Osteoblast (primary cell): ENCODE measurements around the gene AKT3. TPM values are rescaled to one million over a fixed set of nuclear protein-coding genes. Genes with fewer than 3 reads are reported as not detected.

ENCODE experiments used
- DNase-seq: peaks from one replicate; pipeline ENCODE4 v3.0.0; 2011; ENCODE audit warnings: low spot score, mixed read lengths; ENCODE audit not compliant: insufficient read length; ENCODE audit errors: missing footprints
- H2AFZ ChIP-seq: 2 replicates; pipeline ENCODE4 v1.6.0; 2011; ENCODE audit warnings: mild to moderate bottlenecking, low read length
- H3K27ac ChIP-seq: 2 replicates; pipeline ENCODE4 v1.5.1; 2011; ENCODE audit warnings: mild to moderate bottlenecking, low read depth, low read length, moderate library complexity
- H3K27me3 ChIP-seq: 2 replicates; pipeline ENCODE4 v1.6.0; 2012; ENCODE audit warnings: mild to moderate bottlenecking, control low read depth, inconsistent platforms, low read length, moderate library complexity; ENCODE audit not compliant: insufficient read depth
- H3K36me3 ChIP-seq: 2 replicates; pipeline ENCODE4 v1.5.1; 2011; ENCODE audit warnings: mild to moderate bottlenecking, low read length, control low read depth, moderate library complexity; ENCODE audit not compliant: insufficient read depth
- H3K4me1 ChIP-seq: 2 replicates; pipeline ENCODE4 v1.5.1; 2011; ENCODE audit warnings: mild to moderate bottlenecking, low read length, control low read depth, moderate library complexity; ENCODE audit not compliant: insufficient read depth
- H3K4me2 ChIP-seq: 2 replicates; pipeline ENCODE4 v1.6.0; 2011; ENCODE audit warnings: mild to moderate bottlenecking, low read length; ENCODE audit not compliant: insufficient read depth
- H3K4me3 ChIP-seq: fragments of 200-600 bp; sonication (generic); 3 replicates; pipeline ENCODE4 v1.5.1; 2012; ENCODE audit warnings: mild to moderate bottlenecking, low read length, inconsistent platforms; ENCODE audit not compliant: insufficient read depth
- H3K79me2 ChIP-seq: 2 replicates; pipeline ENCODE4 v1.6.0; 2012; ENCODE audit warnings: mild to moderate bottlenecking, low read length, control low read depth, inconsistent platforms; ENCODE audit not compliant: insufficient read depth
- H3K9me3 ChIP-seq: 2 replicates; pipeline ENCODE4 v1.5.1; 2011; ENCODE audit warnings: low read depth, low read length, control low read depth
- H4K20me1 ChIP-seq: 2 replicates; pipeline ENCODE4 v1.6.0; 2012; ENCODE audit warnings: mild to moderate bottlenecking, low read length, control low read depth; ENCODE audit not compliant: insufficient read depth
- total RNA-seq: library from RNA; depleted of rRNA; stranded (reverse); fragments of >200 nt; gene quantifications from 2 replicates; pipeline ENCODE4 v1.2.3, GENCODE V29; 2012
- TF ChIP-seq, protein P1 (sequence below): IDR thresholded peaks from 2 replicates; pipeline ENCODE4 v1.5.1; 2011; ENCODE audit warnings: mild to moderate bottlenecking, low read depth, low read length, moderate library complexity; ENCODE audit errors: extremely low read depth

AKT3 gene
- total RNA-seq, 1 donor, result 38.7 TPM

- no peak for DNase-seq
These were observed 386.9 kb downstream of the AKT3 start for GRCh38 chr1:243462929-243463697.

GRCh38 chr1:243461700-243462099 is 388.3 kb downstream of the AKT3 start:
- Histone ChIP-seq H3K4me3 (no peak overlapping the region), H3K27me3 (no peaks in the 10 kb centered on the region), H3K4me1 (no peaks in the 10 kb centered on the region), H2AFZ (no peak overlapping the region), H3K36me3 (peaks cover 14% of the 10 kb centered on the region), H4K20me1 (no peaks in the 10 kb centered on the region), H3K27ac (no peak overlapping the region), H3K4me2 (no peak overlapping the region), H3K9me3 (no peaks in the 10 kb centered on the region), H3K79me2 (no peaks in the 10 kb centered on the region)
- TF ChIP-seq, protein P1, sequence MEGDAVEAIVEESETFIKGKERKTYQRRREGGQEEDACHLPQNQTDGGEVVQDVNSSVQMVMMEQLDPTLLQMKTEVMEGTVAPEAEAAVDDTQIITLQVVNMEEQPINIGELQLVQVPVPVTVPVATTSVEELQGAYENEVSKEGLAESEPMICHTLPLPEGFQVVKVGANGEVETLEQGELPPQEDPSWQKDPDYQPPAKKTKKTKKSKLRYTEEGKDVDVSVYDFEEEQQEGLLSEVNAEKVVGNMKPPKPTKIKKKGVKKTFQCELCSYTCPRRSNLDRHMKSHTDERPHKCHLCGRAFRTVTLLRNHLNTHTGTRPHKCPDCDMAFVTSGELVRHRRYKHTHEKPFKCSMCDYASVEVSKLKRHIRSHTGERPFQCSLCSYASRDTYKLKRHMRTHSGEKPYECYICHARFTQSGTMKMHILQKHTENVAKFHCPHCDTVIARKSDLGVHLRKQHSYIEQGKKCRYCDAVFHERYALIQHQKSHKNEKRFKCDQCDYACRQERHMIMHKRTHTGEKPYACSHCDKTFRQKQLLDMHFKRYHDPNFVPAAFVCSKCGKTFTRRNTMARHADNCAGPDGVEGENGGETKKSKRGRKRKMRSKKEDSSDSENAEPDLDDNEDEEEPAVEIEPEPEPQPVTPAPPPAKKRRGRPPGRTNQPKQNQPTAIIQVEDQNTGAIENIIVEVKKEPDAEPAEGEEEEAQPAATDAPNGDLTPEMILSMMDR, result no peak
- no peak for DNase-seq

More at GRCh38 chr1:243462929-243463697, 386.9 kb downstream of the AKT3 start:
- peaks cover 14% of the 10 kb centered on the region for H3K36me3 ChIP-seq
- H4K20me1 ChIP-seq, result no peaks in the 10 kb centered on the region
- H3K9me3 ChIP-seq, result no peaks in the 10 kb centered on the region
- H3K27ac ChIP-seq, result no peak overlapping the region
- H2AFZ ChIP-seq, result no peak overlapping the region
- no peaks in the 10 kb centered on the region for H3K27me3 ChIP-seq
- H3K79me2 ChIP-seq, result no peaks in the 10 kb centered on the region
- no peaks in the 10 kb centered on the region for H3K4me1 ChIP-seq
- H3K4me3 ChIP-seq, result no peak overlapping the region
- no peak overlapping the region for H3K4me2 ChIP-seq
- TF ChIP-seq, protein P1, result no peak

DNA sequence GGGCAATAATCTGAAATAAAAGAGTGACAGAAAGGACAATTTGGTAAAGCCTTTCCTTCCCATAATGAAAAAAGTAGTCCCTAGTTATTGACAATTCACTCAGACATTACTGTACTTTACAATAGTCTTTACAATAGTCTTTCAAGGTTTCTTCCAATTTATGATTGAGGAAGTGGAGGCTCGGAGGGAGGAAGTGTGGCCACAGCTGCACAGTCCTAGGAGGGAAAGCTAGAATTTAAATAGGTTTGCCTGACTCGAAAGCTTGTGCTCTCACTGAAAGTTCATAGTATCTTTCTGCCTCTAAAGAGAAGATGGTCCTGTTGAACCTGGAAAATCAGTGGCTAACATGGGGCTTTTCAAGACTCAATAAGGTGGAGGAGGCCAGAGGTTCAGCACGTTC is 391.0 kb downstream of the AKT3 start:
- TF ChIP-seq, protein P1, result no peak
- no peaks in the 10 kb centered on the region for H3K4me1 ChIP-seq

GRCh38 chr1:243457363-243457982 is 392.6 kb downstream of the AKT3 start:
- Histone ChIP-seq H3K36me3 (peaks cover 18% of the 10 kb centered on the region), H3K4me1 (no peaks in the 10 kb centered on the region), H3K9me3 (no peaks in the 10 kb centered on the region), H3K27me3 (no peaks in the 10 kb centered on the region), H4K20me1 (no peaks in the 10 kb centered on the region), H3K4me3 (no peak overlapping the region), H2AFZ (no peak overlapping the region), H3K27ac (no peak overlapping the region), H3K4me2 (no peak overlapping the region), H3K79me2 (no peaks in the 10 kb centered on the region)
- no peak for DNase-seq
- TF ChIP-seq, protein P1, result no peak

More for the DNA sequence above, 391.0 kb downstream of the AKT3 start:
- Histone ChIP-seq H3K9me3 (no peaks in the 10 kb centered on the region), H3K27ac (no peak overlapping the region), H3K4me3 (no peak overlapping the region), H3K4me2 (no peak overlapping the region), H3K79me2 (no peaks in the 10 kb centered on the region), H4K20me1 (no peaks in the 10 kb centered on the region), H3K27me3 (no peaks in the 10 kb centered on the region), H2AFZ (no peak overlapping the region), H3K36me3 (peaks cover 18% of the 10 kb centered on the region)
- no peak for DNase-seq
